HL-60 (cell line): ENCODE results near the gene FGR.

ENCODE experiments used
- CTCF ChIP-seq: IDR thresholded peaks from one replicate; pipeline ENCODE4 v1.5.1; 2011; ENCODE audit warnings: low read length, control low read depth, inconsistent platforms; ENCODE audit not compliant: insufficient read depth
- GABPA ChIP-seq: IDR thresholded peaks from 2 replicates; pipeline ENCODE4 v1.6.1; 2012; ENCODE audit warnings: low read depth
- POLR2AphosphoS5 ChIP-seq: IDR thresholded peaks from 2 replicates; pipeline ENCODE4 v1.6.1; 2012; ENCODE audit warnings: low read depth

DNA sequence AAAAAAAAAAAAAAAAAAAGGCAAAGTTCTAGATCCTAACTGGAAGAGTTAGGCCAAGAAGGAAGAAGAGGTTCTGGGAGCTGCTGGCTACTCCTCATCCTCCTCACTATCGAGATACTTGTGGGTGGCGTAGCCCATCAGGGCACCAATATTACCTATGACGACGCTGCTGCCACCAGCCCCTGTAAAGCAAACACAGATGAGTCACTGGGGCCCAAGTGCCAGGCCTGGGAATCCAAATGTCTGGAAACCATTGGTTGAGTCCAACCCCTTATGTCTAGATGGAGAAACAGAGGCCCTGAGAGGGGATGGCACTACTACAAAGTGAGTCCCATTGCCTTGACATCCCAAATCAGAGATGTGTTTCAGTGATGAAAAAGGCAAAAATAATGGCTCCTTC lies 31.3 kb upstream of the FGR start:
- TF ChIP-seq CTCF = no peak
- no peak for TF ChIP-seq GABPA
- no peak for TF ChIP-seq POLR2AphosphoS5
